Testis (tissue), 3 donors: Measurements from ENCODE around the gene CRADD. TPM values are rescaled to one million over a fixed set of nuclear protein-coding genes. Genes with fewer than 3 reads are reported as not detected.

ENCODE experiments used
- DNase-seq: peaks from one replicate; pipeline ENCODE4 v3.0.0-alpha.2; 2019
- H3K27ac ChIP-seq, 2 donors: fragments of 200-600 bp; sonication (generic); one replicate each; pipeline ENCODE4 v1.5.1; 2019
- H3K27me3 ChIP-seq: fragments of 200-600 bp; sonication (generic); one replicate; pipeline ENCODE4 v1.5.1; 2019
- H3K36me3 ChIP-seq: fragments of 200-600 bp; sonication (generic); one replicate; pipeline ENCODE4 v1.5.1; 2017; ENCODE audit warnings: low read depth; ENCODE audit errors: missing control alignments
- H3K4me1 ChIP-seq: fragments of 200-600 bp; sonication (generic); one replicate; pipeline ENCODE4 v1.5.1; 2019
- H3K4me3 ChIP-seq, 2 donors: fragments of 200-600 bp; sonication (generic); one replicate each; pipeline ENCODE4 v1.5.1; 2017 to 2019
- H3K9me3 ChIP-seq: fragments of 200-600 bp; sonication (generic); one replicate; pipeline ENCODE4 v1.5.1; 2017
- POLR2A ChIP-seq: fragments of 450-650 bp; IDR thresholded peaks from one replicate; pipeline ENCODE4 v1.6.1; 2017; ENCODE audit warnings: antibody characterized with exemption, mild to moderate bottlenecking, moderate library complexity
- WGBS, 2 donors: methylation state at CpG; one replicate each; pipeline ENCODE4 v1.1.5; 2018; 5-methylcytosine and 5-hydroxymethylcytosine counted together
- intact Hi-C: fragments of 100-400 bp; cut with DNase I; formaldehyde crosslinking; loops from one replicate; pipeline ENCODE4 v1.15.1; 2023; ENCODE audit warnings: low total_unique reads
- polyA plus RNA-seq: library from polyadenylated mRNA; stranded (reverse); fragments of 350-450 nt; fragmentation: Illumina TruSeq; extraction: RNeasy Lipid Tissue Mini Kit (QIAGEN cat#74804); gene quantifications from one replicate; pipeline ENCODE4 v1.2.3, GENCODE V29; 2014; ENCODE audit warnings: low read depth, low replicate concordance; ENCODE audit not compliant: insufficient read depth
- total RNA-seq, 2 donors: library from RNA; depleted of rRNA; stranded (reverse); fragments of >200 nt; gene quantifications; one replicate each; pipeline ENCODE4 v1.2.3, GENCODE V29; 2016
- TF ChIP-seq, protein P1 (sequence below), 3 experiments: fragments of 450-650 bp in 2 of 3; fragments of 200-600 bp in 1 of 3; sonication (generic) in 1 of 3; IDR thresholded peaks; one replicate each; pipeline ENCODE4 v1.5.1; 2016 to 2019; ENCODE audit warnings: antibody characterized with exemption in 3 of 3, mild to moderate bottlenecking in 2 of 3, moderate library complexity in 1 of 3

The CRADD gene
- total and polyA plus RNA-seq, 3 donors from 2014 or later = 43.2 to 53.0 (median 46.0) TPM

GRCh38 chr12:93804392-93805179, 127.4 kb downstream of the CRADD start:
- intact Hi-C loops = no loop called here
- Histone ChIP-seq H3K36me3 (no peaks in the 10 kb centered on the region), H3K4me1 (peaks cover 8% of the 10 kb centered on the region), H3K27me3 (no peaks in the 10 kb centered on the region), H3K27ac (no peak overlapping the region), H3K4me3 (no peak overlapping the region), H3K9me3 (no peaks in the 10 kb centered on the region)
- WGBS, 2 donors = 65 to 81% methylated on average over 5 of the region's 5 CpGs
- no peak for DNase-seq
- no peak for TF ChIP-seq POLR2A
- TF ChIP-seq, protein P1, sequence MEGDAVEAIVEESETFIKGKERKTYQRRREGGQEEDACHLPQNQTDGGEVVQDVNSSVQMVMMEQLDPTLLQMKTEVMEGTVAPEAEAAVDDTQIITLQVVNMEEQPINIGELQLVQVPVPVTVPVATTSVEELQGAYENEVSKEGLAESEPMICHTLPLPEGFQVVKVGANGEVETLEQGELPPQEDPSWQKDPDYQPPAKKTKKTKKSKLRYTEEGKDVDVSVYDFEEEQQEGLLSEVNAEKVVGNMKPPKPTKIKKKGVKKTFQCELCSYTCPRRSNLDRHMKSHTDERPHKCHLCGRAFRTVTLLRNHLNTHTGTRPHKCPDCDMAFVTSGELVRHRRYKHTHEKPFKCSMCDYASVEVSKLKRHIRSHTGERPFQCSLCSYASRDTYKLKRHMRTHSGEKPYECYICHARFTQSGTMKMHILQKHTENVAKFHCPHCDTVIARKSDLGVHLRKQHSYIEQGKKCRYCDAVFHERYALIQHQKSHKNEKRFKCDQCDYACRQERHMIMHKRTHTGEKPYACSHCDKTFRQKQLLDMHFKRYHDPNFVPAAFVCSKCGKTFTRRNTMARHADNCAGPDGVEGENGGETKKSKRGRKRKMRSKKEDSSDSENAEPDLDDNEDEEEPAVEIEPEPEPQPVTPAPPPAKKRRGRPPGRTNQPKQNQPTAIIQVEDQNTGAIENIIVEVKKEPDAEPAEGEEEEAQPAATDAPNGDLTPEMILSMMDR (IDR thresholded peaks at IDR 0.05) = no peak

- intact Hi-C loops = no loop called here
- no peak for TF ChIP-seq POLR2A
- TF ChIP-seq, protein P1 (IDR thresholded peaks at IDR 0.05) = no peak
- 77 to 86% methylated on average over 4 of the region's 4 CpGs for WGBS, 2 donors
- no peaks in the 10 kb centered on the region for H3K36me3 ChIP-seq
- peaks cover 8% of the 10 kb centered on the region for H3K4me1 ChIP-seq
- no peak for DNase-seq
- no peaks in the 10 kb centered on the region for H3K9me3 ChIP-seq
- H3K4me3 ChIP-seq = no peak overlapping the region
- no peaks in the 10 kb centered on the region for H3K27me3 ChIP-seq
- H3K27ac ChIP-seq = no peak overlapping the region
Observed at GRCh38 chr12:93805736-93806141, 128.6 kb downstream of the CRADD start.

DNA sequence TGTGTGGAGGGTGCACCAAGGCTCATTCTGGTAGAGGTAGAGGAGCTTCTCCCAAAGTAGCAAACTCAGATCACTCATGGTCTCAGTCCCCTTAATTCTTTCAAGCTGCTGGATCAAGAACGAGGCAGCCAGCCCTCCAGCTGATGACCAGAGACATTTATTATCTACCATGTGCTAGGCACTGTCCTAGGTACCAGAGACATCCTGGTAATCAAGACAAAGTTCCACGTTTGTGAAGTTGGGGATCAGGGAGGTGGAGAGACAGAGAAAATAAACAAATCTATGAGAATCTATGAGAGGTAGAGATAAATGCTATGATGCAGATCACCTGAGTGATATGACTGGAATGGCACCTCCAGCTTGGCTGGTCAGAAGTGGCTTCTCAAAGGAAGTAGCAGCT, 130.2 kb downstream of the CRADD start:
- H3K27me3 ChIP-seq = no peaks in the 10 kb centered on the region
- no peak overlapping the region for H3K4me3 ChIP-seq
- no peak overlapping the region for H3K27ac ChIP-seq
- peaks cover 14% of the 10 kb centered on the region for H3K4me1 ChIP-seq
- no peaks in the 10 kb centered on the region for H3K9me3 ChIP-seq
- WGBS, 2 donors = 74 to 91% methylated on average over 2 of the region's 2 CpGs
- intact Hi-C loops = no loop called here
- H3K36me3 ChIP-seq = no peaks in the 10 kb centered on the region
- TF ChIP-seq, protein P1 (IDR thresholded peaks at IDR 0.05) = no peak
- TF ChIP-seq POLR2A = no peak
- no peak for DNase-seq

DNA sequence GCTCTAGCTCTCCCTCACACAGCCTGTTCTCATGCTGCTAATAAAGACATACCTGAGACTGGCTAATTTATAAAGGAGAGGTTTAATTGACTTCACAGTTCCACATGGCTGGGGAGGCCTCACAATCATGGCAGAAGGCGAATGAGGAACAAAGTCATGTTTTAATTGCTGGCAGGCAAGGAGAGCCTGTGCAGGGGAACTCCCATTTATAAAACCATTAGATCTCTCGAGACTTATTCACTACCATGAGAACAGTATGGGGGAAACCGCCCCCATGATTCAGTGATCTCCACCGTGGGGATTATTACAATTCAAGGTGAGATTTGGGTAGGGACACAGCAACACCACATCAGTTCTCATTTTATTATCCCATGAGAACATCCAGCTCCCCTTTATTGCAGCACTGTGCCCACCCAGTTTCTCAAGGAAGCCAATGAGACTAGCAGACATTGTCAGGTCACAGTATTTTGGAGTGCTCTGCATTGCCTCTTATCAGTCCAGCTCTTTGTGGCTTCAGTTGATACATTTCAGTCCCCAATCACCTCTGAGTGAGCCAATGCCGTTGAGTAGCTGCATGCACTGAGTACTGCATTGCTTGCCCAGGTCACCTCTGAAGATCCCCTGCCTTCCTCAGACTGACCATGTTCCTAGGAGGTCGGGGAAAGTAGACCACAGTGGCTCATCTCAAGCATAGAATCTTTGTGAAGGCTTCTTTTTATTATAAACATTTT, 131.2 kb downstream of the CRADD start:
- no peak overlapping the region for H3K27ac ChIP-seq
- H3K4me3 ChIP-seq = no peak overlapping the region
- peaks cover 19% of the 10 kb centered on the region for H3K4me1 ChIP-seq
- no peaks in the 10 kb centered on the region for H3K27me3 ChIP-seq
- no peak for TF ChIP-seq POLR2A
- TF ChIP-seq, protein P1 (IDR thresholded peaks at IDR 0.05) = no peak
- H3K36me3 ChIP-seq = no peaks in the 10 kb centered on the region
- WGBS, 2 donors = 79 to 88% methylated on average over 6 of the region's 6 CpGs
- H3K9me3 ChIP-seq = no peaks in the 10 kb centered on the region
- DNase-seq = no peak
- intact Hi-C loops = no loop called here
